Measurements from ENCODE around the gene HECTD4. TPM values are rescaled to one million over a fixed set of nuclear protein-coding genes. Genes with fewer than 3 reads are reported as not detected.

The HECTD4 gene
- total RNA-seq, 1 donor from 2014 or later = 40.7 TPM

DNA sequence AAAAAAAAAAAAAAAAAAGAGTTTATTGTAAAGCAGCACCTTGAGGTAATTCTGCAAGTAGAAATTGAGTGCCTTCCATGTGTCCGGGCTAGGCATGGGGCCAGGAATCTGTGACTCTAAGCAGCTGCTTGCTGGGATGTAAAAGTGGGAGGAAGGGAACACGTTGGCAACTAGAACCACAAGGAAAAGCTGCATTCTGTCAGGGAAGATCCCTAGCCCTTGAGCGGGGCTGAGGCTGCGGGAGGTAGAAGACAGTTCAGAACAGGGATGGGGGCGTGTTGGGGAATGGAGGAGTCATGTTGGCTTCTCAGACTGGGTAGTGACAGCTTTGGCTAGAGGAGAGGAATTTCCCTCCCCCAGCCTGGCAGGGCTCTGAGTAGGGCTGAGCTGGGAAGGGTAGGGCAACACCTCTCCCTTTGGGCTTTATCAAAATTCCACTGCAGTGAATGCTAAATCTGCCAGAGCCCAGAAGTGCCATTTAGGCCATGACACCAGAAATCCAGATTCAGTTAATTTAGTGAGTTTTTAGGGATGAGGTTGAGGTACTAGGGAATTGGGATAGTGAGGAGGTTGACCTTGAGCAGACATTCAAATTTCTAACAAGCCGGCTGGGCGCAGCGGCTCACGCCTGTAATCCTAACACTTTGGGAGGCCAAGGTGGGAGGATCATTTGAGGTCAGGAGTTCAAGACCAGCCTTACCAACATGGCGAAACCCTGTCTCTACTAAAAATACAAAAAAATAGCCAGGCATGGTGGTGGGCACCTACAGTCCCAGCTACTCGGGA lies 260.3 kb downstream of the HECTD4 start:
- TF ChIP-seq, protein P1, sequence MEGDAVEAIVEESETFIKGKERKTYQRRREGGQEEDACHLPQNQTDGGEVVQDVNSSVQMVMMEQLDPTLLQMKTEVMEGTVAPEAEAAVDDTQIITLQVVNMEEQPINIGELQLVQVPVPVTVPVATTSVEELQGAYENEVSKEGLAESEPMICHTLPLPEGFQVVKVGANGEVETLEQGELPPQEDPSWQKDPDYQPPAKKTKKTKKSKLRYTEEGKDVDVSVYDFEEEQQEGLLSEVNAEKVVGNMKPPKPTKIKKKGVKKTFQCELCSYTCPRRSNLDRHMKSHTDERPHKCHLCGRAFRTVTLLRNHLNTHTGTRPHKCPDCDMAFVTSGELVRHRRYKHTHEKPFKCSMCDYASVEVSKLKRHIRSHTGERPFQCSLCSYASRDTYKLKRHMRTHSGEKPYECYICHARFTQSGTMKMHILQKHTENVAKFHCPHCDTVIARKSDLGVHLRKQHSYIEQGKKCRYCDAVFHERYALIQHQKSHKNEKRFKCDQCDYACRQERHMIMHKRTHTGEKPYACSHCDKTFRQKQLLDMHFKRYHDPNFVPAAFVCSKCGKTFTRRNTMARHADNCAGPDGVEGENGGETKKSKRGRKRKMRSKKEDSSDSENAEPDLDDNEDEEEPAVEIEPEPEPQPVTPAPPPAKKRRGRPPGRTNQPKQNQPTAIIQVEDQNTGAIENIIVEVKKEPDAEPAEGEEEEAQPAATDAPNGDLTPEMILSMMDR (IDR thresholded peaks at IDR 0.05) = no peak
- peak; percentile 66 for DNase-seq (ENCODE audit: low spot score)
- Mint-ChIP-seq H3K27ac (ENCODE audit: unreplicated experiment) (peak overlapping the region; percentile 59), H3K9me3 (ENCODE audit: low read depth) (no peaks in the 10 kb centered on the region), H3K36me3 (ENCODE audit: low read depth) (no peaks in the 10 kb centered on the region), H3K27me3 (ENCODE audit: low read depth) (no peaks in the 10 kb centered on the region), H3K4me1 (ENCODE audit: low read depth) (peaks cover 37% of the 10 kb centered on the region), H3K4me3 (ENCODE audit: unreplicated experiment) (peak overlapping the region; percentile 6)

DNA sequence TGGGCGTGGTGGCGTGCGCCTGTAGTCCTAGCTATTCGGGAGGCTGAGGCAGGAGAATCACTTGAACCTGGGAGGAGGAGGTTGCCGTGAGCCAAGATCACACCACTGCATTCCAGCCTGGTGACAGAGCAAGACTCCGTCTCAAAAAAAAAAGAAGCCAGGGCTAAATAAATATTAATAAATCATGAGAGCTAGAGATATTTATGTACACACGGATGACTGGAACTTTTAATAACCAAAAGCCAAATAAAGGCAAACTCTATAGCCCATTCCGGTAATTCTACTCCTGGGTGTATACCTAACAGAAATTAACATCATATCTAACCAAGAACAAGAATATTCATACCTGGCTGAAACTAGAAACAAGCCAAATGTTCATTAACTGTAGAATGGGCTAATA lies 264.5 kb downstream of the HECTD4 start:
- Mint-ChIP-seq H3K4me3 (ENCODE audit: unreplicated experiment) (no peak overlapping the region), H3K27me3 (ENCODE audit: low read depth) (no peaks in the 10 kb centered on the region), H3K4me1 (ENCODE audit: low read depth) (peaks cover 26% of the 10 kb centered on the region), H3K36me3 (ENCODE audit: low read depth) (no peaks in the 10 kb centered on the region), H3K27ac (ENCODE audit: unreplicated experiment) (peak overlapping the region; percentile 12), H3K9me3 (ENCODE audit: low read depth) (no peaks in the 10 kb centered on the region)
- TF ChIP-seq, protein P1 (IDR thresholded peaks at IDR 0.05) = no peak
- no peak for DNase-seq (ENCODE audit: low spot score)

DNA sequence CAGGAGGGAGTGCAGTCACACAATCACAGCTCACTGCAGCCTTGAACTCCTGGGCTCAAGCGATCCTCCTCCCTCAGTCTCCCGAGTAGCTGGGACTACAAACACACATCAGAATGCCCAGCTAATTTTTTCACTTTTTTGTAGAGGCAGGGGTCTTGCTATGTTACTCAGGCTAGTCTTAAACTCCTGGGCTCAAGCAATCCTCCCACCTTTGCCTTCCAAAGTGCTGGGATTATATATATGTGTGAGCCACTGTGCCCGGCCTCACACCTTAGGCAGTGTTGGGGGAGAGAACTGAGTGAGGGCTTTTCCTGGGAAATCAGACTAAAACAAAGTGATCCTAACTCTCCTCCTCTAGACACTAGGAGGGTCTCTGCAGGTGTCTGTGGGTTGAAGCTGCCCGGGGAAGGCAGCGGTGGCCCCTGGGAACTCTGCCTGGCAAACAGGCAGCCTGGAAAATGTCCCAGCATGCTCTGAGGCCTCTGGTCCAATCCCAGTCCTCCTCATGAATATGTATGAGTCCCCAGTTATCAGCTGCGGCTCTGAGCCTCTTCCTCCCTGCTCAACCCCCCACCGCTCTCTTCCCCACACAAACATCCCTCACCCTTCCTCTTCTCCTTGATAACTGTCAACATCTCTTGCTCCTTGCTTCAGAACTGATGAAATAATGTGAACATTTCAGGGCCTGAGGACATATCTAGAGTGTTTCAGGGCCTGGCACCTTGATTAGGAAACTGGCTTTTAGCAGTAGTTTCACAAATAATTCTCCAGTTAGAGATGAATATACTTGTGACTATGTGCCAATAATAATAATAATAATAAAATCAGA lies 265.8 kb downstream of the HECTD4 start:
- H3K4me1 Mint-ChIP-seq (ENCODE audit: low read depth) = peaks cover 16% of the 10 kb centered on the region
- no peaks in the 10 kb centered on the region for H3K27me3 Mint-ChIP-seq (ENCODE audit: low read depth)
- H3K9me3 Mint-ChIP-seq (ENCODE audit: low read depth) = no peaks in the 10 kb centered on the region
- DNase-seq (ENCODE audit: low spot score) = peak; percentile 56
- no peaks in the 10 kb centered on the region for H3K36me3 Mint-ChIP-seq (ENCODE audit: low read depth)
- TF ChIP-seq, protein P1 (IDR thresholded peaks at IDR 0.05) = no peak
- peak overlapping the region; percentile 89 for H3K27ac Mint-ChIP-seq (ENCODE audit: unreplicated experiment)
- no peak overlapping the region for H3K4me3 Mint-ChIP-seq (ENCODE audit: unreplicated experiment)

DNA sequence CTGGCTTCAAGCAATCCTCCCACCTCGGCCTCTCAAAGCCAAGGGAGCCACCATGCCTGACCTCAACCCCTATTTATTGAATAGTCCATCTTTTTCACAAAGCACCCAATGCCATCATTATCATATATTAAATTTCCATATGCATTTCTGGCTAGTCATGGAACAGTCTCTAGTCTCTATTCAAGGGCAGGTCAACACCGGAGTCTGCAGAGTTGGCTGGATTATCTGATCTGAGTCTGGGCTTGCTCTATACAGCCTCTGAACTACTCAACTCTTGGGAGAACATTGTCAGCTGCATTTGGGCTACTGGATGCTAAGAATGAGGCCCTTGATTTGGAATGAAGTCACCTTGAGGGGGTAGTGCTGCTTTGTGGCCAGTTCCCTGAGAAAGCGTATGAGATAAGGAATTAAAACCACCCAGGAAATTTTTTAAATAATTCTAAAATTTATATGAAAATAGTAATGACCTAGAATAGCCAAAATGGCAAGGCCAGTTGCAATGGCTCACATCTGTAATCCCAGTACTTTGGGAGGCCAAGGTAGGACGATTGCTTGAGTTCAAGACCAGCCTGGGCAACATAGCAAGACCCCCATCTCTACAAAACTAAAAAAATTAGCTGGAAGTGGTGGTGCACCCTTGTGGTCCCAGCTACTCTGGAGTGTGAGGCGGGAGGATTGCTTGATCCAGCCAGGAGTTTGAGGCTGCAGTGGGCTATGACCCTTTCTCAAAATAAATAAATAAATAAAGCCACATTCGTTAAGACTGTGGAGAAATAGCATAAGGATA lies 266.8 kb downstream of the HECTD4 start:
- no peak overlapping the region for H3K27ac Mint-ChIP-seq (ENCODE audit: unreplicated experiment)
- no peaks in the 10 kb centered on the region for H3K36me3 Mint-ChIP-seq (ENCODE audit: low read depth)
- peaks cover 13% of the 10 kb centered on the region for H3K4me1 Mint-ChIP-seq (ENCODE audit: low read depth)
- DNase-seq (ENCODE audit: low spot score) = no peak
- H3K27me3 Mint-ChIP-seq (ENCODE audit: low read depth) = no peaks in the 10 kb centered on the region
- no peak overlapping the region for H3K4me3 Mint-ChIP-seq (ENCODE audit: unreplicated experiment)
- TF ChIP-seq, protein P1 (IDR thresholded peaks at IDR 0.05) = no peak
- H3K9me3 Mint-ChIP-seq (ENCODE audit: low read depth) = no peaks in the 10 kb centered on the region
